K562 (cell line): Measurements from ENCODE around the gene MED15. TPM values are rescaled to one million over a fixed set of nuclear protein-coding genes. Genes with fewer than 3 reads are reported as not detected.

Experiments
- MTA2 ChIP-seq: fragments of 450-650 bp; IDR thresholded peaks from 2 replicates; pipeline ENCODE4 v1.6.1; 2016; ENCODE audit warnings: low read depth
- POU5F1 ChIP-seq: fragments of 150-350 bp; IDR thresholded peaks from 2 replicates; pipeline ENCODE4 v1.6.1; 2014; ENCODE audit warnings: borderline replicate concordance, low read length, low read depth, mild to moderate bottlenecking; ENCODE audit not compliant: partially characterized antibody
- RERE ChIP-seq: sonication (generic); formaldehyde crosslinking; IDR thresholded peaks from 2 replicates; pipeline ENCODE4 v1.8.0; 2023; ENCODE audit warnings: missing genetic modification reagents, mild to moderate bottlenecking, borderline replicate concordance
- SETDB1 ChIP-seq: IDR thresholded peaks from one replicate; pipeline ENCODE4 v1.6.1; 2012; ENCODE audit warnings: low read length, control low read depth, inconsistent platforms
- STAT5B ChIP-seq: fragments of 250-450 bp; sonication (Bioruptor Pico); IDR thresholded peaks from 2 replicates; pipeline ENCODE4 v1.8.0; 2021; ENCODE audit warnings: mild to moderate bottlenecking, inconsistent platforms
- THAP12 ChIP-seq: fragments of 250-450 bp; sonication (Bioruptor Pico); IDR thresholded peaks from 2 replicates; pipeline ENCODE4 v1.9.0; 2021; ENCODE audit warnings: mild to moderate bottlenecking, inconsistent platforms
- TRIM28 ChIP-seq: fragments of 450-650 bp; IDR thresholded peaks from 2 replicates; pipeline ENCODE4 v1.6.1; 2017
- XRCC5 ChIP-seq: fragments of 200-400 bp; formaldehyde crosslinking; IDR thresholded peaks from 2 replicates; pipeline ENCODE4 v1.6.1; 2017; ENCODE audit warnings: low read depth, mild to moderate bottlenecking, low read length
- ZFP36 ChIP-seq: fragments of 150-350 bp; IDR thresholded peaks from 2 replicates; pipeline ENCODE4 v1.6.1; 2018; ENCODE audit warnings: low read length, low read depth; ENCODE audit not compliant: partially characterized antibody
- ZNF263 ChIP-seq: sonication (generic); formaldehyde crosslinking; IDR thresholded peaks from 2 replicates; pipeline ENCODE4 v1.8.0; 2022; ENCODE audit warnings: mild to moderate bottlenecking, missing genetic modification reagents, borderline replicate concordance
- polyA plus RNA-seq, 8 experiments: library from polyadenylated mRNA; depleted of rRNA in 4 of 8; stranded (reverse) in 5 of 8; unstranded in 3 of 8; fragments of >200 nt; fragmentation: Nextera tagmentation in 2 of 8; fragmentation: Illumina TruSeq in 1 of 8; extraction: Ambion mirVana in 2 of 8; extraction: Trizol in 1 of 8; gene quantifications; 2 replicates each; pipeline versions ENCODE4 v1.2.1 to v1.2.3, GENCODE V29; 2011 to 2014; ENCODE audit warnings: inconsistent platforms in 1 of 8, missing spikeins in 1 of 8
- total RNA-seq, 7 experiments: library from RNA; depleted of rRNA in 6 of 7; stranded (reverse); fragments of >200 nt in 6 of 7; fragmentation: Illumina TruSeq in 2 of 7; extraction: Trizol in 2 of 7; gene quantifications; 2 replicates each; pipeline versions ENCODE4 v1.2.1 to v1.2.3, GENCODE V29; 2011 to 2021; ENCODE audit warnings: low replicate concordance in 1 of 7
- TF ChIP-seq, protein P1 (sequence below): fragments of 450-650 bp; IDR thresholded peaks from 2 replicates; pipeline ENCODE4 v1.6.1; 2018; ENCODE audit warnings: mild to moderate bottlenecking, low read depth; ENCODE audit not compliant: partially characterized antibody
- TF ChIP-seq, protein P2 (sequence below): fragments of 450-650 bp; formaldehyde crosslinking; IDR thresholded peaks from 2 replicates; pipeline ENCODE4 v1.4.0; 2020; ENCODE audit warnings: mild to moderate bottlenecking
- TF ChIP-seq, protein P3 (sequence below), 2 experiments: IDR thresholded peaks; 2 replicates each; pipeline ENCODE4 v1.6.1; 2012; ENCODE audit warnings: improper control_type of control experiment in 2 of 2, low read depth in 2 of 2, low read length in 2 of 2, borderline replicate concordance in 1 of 2

MED15 gene
- total and polyA plus RNA-seq, 9 of the 15 experiments (the other 6 are each of a cell fraction or from before 2014, with no cell fraction given) = 4.0 to 271 (median 60.1) TPM

DNA sequence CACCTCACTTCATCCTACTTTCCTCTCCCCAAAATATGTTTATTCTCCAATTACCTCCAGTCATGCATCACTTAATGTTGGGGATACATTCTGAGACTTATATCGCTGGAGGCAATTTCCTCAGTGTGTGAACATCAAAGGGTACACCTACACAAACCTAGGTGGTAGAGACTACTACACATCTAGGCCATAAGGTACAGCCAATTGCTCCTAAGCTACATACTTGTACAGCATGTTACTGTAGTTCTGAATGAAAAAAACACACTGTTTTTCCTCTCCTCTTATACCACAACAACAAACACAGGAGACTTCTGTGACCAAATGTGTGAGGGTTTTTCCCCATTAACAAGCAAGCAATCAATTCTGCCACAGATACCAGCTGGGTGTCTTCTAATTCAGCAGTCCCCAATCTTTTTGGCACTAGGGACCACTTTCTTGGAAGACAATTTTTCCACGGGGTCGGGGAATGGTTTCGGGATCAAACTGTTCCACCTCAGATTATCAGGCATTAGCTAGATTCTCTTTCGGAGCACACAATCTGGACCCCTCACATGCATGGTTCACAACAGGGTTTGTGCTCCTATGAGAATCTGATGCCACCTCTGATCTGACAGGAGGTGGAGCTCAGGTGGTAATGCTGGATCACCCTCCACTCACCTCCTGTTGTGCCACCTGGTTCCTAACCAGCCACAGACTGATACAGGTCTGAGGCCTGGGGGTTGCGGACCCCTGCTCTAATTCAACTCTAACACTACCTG, 17.0 kb upstream of the MED15 start (continued):
- TF ChIP-seq, protein P1, sequence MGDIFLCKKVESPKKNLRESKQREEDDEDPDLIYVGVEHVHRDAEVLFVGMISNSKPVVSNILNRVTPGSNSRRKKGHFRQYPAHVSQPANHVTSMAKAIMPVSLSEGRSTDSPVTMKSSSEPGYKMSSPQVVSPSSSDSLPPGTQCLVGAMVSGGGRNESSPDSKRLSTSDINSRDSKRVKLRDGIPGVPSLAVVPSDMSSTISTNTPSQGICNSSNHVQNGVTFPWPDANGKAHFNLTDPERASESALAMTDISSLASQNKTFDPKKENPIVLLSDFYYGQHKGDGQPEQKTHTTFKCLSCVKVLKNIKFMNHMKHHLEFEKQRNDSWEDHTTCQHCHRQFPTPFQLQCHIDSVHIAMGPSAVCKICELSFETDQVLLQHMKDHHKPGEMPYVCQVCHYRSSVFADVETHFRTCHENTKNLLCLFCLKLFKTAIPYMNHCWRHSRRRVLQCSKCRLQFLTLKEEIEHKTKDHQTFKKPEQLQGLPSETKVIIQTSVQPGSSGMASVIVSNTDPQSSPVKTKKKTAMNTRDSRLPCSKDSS = no peak
- TF ChIP-seq, protein P2, sequence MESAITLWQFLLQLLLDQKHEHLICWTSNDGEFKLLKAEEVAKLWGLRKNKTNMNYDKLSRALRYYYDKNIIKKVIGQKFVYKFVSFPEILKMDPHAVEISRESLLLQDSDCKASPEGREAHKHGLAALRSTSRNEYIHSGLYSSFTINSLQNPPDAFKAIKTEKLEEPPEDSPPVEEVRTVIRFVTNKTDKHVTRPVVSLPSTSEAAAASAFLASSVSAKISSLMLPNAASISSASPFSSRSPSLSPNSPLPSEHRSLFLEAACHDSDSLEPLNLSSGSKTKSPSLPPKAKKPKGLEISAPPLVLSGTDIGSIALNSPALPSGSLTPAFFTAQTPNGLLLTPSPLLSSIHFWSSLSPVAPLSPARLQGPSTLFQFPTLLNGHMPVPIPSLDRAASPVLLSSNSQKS = no peak
- TF ChIP-seq SETDB1 = peak; percentile 77
- no peak for TF ChIP-seq RERE (CRISPR knock-in tag)
- peak; percentile 55; the same call in 1 of the 2 replicates for TF ChIP-seq STAT5B (CRISPR knock-in tag)
- no peak for TF ChIP-seq POU5F1
- no peak for TF ChIP-seq XRCC5
- TF ChIP-seq MTA2 = no peak
- no peak for TF ChIP-seq TRIM28
- no peak for TF ChIP-seq ZNF263 (CRISPR knock-in tag)
- no peak for TF ChIP-seq ZFP36
- TF ChIP-seq THAP12 (CRISPR knock-in tag) = 0 out of 2 replicates have a peak, but pooled peaks have one; percentile 50
- TF ChIP-seq, protein P3, sequence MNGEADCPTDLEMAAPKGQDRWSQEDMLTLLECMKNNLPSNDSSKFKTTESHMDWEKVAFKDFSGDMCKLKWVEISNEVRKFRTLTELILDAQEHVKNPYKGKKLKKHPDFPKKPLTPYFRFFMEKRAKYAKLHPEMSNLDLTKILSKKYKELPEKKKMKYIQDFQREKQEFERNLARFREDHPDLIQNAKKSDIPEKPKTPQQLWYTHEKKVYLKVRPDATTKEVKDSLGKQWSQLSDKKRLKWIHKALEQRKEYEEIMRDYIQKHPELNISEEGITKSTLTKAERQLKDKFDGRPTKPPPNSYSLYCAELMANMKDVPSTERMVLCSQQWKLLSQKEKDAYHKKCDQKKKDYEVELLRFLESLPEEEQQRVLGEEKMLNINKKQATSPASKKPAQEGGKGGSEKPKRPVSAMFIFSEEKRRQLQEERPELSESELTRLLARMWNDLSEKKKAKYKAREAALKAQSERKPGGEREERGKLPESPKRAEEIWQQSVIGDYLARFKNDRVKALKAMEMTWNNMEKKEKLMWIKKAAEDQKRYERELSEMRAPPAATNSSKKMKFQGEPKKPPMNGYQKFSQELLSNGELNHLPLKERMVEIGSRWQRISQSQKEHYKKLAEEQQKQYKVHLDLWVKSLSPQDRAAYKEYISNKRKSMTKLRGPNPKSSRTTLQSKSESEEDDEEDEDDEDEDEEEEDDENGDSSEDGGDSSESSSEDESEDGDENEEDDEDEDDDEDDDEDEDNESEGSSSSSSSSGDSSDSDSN (IDR thresholded peaks at IDR 0.05; ENCODE audit: borderline replicate concordance in 1 of 2, low read depth in 2 of 2, low read length in 2 of 2) = no peak
